Adipose tissue (tissue), 3 donors: ENCODE results near the gene TYMP. TPM values are rescaled to one million over a fixed set of nuclear protein-coding genes. Genes with fewer than 3 reads are reported as not detected.

ENCODE experiments used
- H3K27ac ChIP-seq: one replicate; pipeline ENCODE4 v1.5.1; 2013; ENCODE audit warnings: low read depth, low read length
- WGBS, 3 donors: extraction: QIAGEN DNeasy Blood & Tissue Kit; methylation state at CpG; one replicate each; pipeline ENCODE4 v1.1.7; 2013; 5-methylcytosine and 5-hydroxymethylcytosine counted together
- polyA plus RNA-seq, 3 donors: library from polyadenylated mRNA; stranded (reverse); fragments of 200-250 nt; gene quantifications; one replicate each; pipeline ENCODE4 v1.2.3, GENCODE V29; 2013
- donor health status: healthy with polysubstance abuse.
- donor health status: Bipolar disorder and iron deficiency.
- donor health status: healthy.

Gene TYMP
- polyA plus RNA-seq, 3 donors = 49.1 to 162 (median 75.1) TPM

- no peak overlapping the region for H3K27ac ChIP-seq
- WGBS, 3 donors = 85 to 90% (median 89%) methylated on average over 20 of the region's 20 CpGs
These were observed 12.1 kb downstream of the TYMP start for GRCh38 chr22:50517495-50518260.

DNA sequence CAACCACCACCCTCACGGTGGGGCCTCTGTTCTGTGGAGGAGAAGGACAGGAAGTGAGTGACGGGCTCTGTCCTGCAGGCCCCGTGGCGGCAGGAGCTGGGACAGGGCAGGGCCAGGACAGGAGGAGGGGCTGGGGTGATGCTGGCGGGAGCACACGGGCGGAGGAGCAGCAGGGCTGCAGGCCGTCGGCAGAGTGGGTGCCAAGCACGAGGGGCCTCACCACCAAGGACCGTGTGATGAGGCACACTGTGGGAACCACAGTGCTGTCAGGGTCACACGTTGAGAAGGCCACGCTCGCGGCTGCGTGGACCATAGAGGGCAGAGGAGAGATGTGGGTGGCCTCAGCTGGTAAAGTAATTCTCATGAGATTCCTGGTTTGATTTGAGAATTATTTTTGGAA, 12.9 kb downstream of the TYMP start:
- 79 to 86% (median 81%) methylated on average over 14 to 16 of the region's 16 CpGs for WGBS, 3 donors

GRCh38 chr22:50516068-50516467, 13.7 kb downstream of the TYMP start:
- 85 to 89% (median 88%) methylated on average over 8 of the region's 8 CpGs for WGBS, 3 donors

More for the DNA sequence above, 12.9 kb downstream of the TYMP start:
- no peak overlapping the region for H3K27ac ChIP-seq

DNA sequence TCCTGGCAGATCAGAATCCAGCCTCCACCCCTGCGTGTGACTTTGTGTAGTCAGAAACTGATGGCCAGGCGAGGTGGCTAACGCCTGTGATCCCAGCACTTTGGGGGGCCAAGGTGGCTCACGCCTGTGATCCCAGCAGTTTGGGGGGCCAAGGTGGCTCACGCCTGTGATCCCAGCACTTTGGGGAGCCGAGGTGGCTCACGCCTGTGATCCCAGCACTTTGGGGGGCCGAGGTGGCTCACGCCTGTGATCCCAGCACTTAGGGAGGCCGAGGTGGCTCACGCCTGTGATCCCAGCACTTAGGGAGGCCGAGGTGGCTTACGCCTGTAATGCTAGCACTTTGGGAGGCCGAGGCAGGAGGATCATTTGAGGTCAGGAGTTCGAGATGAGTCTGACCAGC, 16.6 kb downstream of the TYMP start:
- 94 to 97% (median 96%) methylated on average over 15 of the region's 15 CpGs for WGBS, 3 donors
- H3K27ac ChIP-seq = no peak overlapping the region

More at GRCh38 chr22:50516068-50516467, 13.7 kb downstream of the TYMP start:
- H3K27ac ChIP-seq = no peak overlapping the region

- no peak overlapping the region for H3K27ac ChIP-seq
- WGBS, 3 donors = 10 to 19% (median 16%) methylated on average over 3 of the region's 3 CpGs
These were observed 20.9 kb downstream of the TYMP start for GRCh38 chr22:50508897-50509296.

DNA sequence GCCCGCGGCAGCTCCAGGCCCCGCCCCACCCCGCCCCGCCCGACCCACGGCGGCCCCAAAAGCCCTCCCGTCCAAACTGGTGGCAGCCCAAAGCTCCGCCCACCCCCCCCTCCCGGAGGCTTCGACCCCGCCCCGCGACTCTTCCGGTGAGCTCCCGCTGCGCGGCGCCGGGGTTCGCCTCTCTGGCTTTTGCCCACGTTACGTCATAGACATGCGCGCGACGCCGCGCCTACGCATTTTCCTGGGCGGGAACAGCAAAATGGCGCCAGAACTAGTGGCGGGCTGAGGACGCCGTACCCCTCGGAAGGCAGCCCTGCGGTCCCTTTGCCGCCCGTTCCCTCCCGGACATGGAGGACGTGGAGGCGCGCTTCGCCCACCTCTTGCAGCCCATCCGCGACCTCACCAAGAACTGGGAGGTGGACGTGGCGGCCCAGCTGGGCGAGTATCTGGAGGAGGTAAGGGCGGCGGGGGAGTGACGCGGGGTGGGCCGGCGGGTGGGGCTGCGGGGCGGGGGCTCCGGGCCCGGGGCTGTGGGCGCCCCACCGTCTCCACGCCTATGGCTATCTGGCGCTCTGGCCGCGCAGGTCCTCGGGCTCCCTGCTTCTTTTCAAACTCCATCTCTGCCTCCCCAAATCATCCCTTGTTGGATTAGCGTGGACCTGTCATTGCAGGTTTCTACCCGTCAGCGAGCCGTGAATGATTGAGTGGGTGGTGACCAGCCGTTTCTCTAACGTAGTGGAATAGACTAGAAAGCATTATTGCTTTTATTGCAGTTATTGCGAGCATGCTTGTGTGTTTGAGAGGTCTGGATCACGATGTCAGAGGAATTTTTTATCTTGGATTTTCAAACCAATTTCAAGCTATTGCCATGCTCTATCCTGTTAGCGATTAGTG, 21.6 kb downstream of the TYMP start, which contains the start of gene NCAPH2:
NCAPH2 (plus strand) TSS at position 234 of the 894 bp plus-strand sequence; CDS start at position 348, 114 bp downstream.
- WGBS, 3 donors = 1% methylated on average over 71 to 76 of the region's 76 CpGs
- H3K27ac ChIP-seq = no peak within 1 kb of the TSS

DNA sequence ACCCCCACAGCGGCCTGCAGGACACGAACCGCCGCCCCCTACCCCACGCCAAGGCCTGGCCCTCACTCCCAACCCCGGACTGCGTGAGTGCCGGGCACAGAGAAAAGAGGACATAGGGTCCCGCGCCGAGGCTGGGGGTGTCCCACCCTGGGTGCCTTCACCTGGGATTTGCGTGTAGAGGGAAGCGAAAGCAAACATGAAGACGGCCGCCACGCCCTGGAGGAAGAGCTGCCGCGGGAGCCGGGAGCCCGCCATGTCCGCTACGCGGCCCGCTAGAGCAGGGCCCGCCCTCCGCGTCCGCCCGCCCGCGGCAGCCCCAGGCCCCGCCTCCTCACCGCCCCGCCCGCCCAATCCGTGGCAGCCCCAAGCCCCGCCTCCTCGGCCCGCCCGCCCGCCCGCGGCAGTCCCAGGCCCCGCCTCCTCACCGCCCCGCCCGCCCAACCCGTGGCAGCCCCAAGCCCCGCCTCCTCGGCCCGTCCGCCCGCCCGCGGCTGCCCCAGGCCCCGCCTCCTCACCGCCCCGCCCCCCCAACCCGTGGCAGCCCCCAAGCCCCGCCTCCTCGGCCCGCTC, 22.3 kb downstream of the TYMP start, which contains the start of gene LMF2:
LMF2 (minus strand) TSS at position 282 of the 570 bp plus-strand sequence; CDS start at position 255, 27 bp downstream.
- H3K27ac ChIP-seq = no peak within 1 kb of the TSS
- WGBS, 3 donors = 0% methylated on average over 27 to 57 of the region's 62 CpGs

- no peak overlapping the region for H3K27ac ChIP-seq
- 9 to 36% (median 27%) methylated on average over 21 of the region's 21 CpGs for WGBS, 3 donors
These were observed 23.0 kb downstream of the TYMP start for GRCh38 chr22:50506611-50507420.

GRCh38 chr22:50505776-50506610, 23.8 kb downstream of the TYMP start:
- WGBS, 3 donors = 53 to 92% (median 90%) methylated on average over 38 to 41 of the region's 41 CpGs
- H3K27ac ChIP-seq = no peak overlapping the region

- no peak overlapping the region for H3K27ac ChIP-seq
- 51 to 95% (median 90%) methylated on average over 14 of the region's 14 CpGs for WGBS, 3 donors
These were observed 24.5 kb downstream of the TYMP start for GRCh38 chr22:50505276-50505775.

GRCh38 chr22:50504369-50505211, 25.2 kb downstream of the TYMP start:
- 63 to 97% (median 95%) methylated on average over 34 to 44 of the region's 44 CpGs for WGBS, 3 donors
- H3K27ac ChIP-seq = no peak overlapping the region

- 86 to 91% (median 90%) methylated on average over 17 to 24 of the region's 26 CpGs for WGBS, 3 donors
These were observed 26.2 kb downstream of the TYMP start for GRCh38 chr22:50503475-50504145.

DNA sequence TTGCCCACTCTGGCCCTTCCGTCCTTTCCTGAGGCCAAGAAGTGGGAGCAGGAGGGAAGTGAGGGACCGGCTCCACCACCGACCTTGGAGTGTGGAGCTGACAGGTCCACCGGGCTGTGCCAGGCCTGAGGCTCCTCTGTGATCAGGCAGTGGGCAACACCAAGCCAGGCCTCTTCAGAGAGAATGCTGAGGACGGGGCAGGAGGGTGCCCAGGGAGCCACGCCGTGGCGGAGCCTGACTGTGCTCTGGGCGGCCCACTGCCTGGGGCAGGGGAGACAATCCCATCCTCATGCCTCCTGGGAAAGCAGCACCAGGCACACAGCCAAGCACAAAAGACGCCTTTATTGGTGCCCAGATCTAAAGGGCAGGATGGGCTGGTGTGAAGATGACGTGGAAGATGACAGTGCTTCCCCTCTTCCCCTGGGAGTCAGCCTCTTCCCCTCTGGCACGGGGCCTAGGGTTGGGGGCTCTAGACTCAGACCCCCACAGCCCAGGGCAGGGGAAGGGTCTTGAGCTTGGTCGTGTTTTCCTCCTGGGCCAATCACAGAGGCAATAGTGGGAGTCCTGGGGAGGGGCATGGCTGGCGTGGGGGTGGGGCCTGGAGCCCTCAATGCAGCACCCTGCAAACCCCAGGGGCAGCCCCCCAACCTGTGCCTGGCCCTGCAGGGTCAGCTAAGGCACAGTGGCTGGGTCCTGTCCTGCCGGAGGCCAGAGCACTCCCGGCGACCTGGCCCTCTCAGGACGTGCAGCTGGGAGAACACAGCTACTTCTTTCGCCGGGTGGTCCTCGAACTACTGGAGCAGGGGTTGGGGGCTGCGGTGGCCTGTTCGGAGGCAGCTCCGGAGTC, 27.0 kb downstream of the TYMP start:
- WGBS, 3 donors = 84 to 87% (median 86%) methylated on average over 22 to 24 of the region's 24 CpGs
- H3K27ac ChIP-seq = no peak overlapping the region

More at GRCh38 chr22:50503475-50504145, 26.2 kb downstream of the TYMP start:
- H3K27ac ChIP-seq = no peak overlapping the region

- 85 to 92% (median 87%) methylated on average over 6 of the region's 6 CpGs for WGBS, 3 donors
- H3K27ac ChIP-seq = no peak overlapping the region
These were observed 27.7 kb downstream of the TYMP start for GRCh38 chr22:50502096-50502495.

- WGBS, 3 donors = 82 to 95% (median 91%) methylated on average over 12 of the region's 12 CpGs
- no peak overlapping the region for H3K27ac ChIP-seq
These were observed 29.4 kb downstream of the TYMP start for GRCh38 chr22:50500452-50500851.
